Stomach (tissue), 4 donors: ENCODE data around the gene NXPH2.

ENCODE experiments used
- POLR2A ChIP-seq, 4 donors: fragments of 450-650 bp; IDR thresholded peaks; one replicate each; pipeline ENCODE4 v1.6.1; 2016; ENCODE audit warnings: antibody characterized with exemption in 4 of 4, control low read depth in 2 of 4, mild to moderate bottlenecking in 1 of 4, moderate library complexity in 1 of 4
- TF ChIP-seq, protein P1 (sequence below), 7 experiments: fragments of 450-650 bp in 4 of 7; fragments of 200-600 bp in 3 of 7; sonication (generic) in 3 of 7; IDR thresholded peaks; one replicate each; pipeline ENCODE4 v1.5.1; 2016 to 2019; ENCODE audit warnings: antibody characterized with exemption in 7 of 7, control low read depth in 2 of 7, mild to moderate bottlenecking in 1 of 7

DNA sequence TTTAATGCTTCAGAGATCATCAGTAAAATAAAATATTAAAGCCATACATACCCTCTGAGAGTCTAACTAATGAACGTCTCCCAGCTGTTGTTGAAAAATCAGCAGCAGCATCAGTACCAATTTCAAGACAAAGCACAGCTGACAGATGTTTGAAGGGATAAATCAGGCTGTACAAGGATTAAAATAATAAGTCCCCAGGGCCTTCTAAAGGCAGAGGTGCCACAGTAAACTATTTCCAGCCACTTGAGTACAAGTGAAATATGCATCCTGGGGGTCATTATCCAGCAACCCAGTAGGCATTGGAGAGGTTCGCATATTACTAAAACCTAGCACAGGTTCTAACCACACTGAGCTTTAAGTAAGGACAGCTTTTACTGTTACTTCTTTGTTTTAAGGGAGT lies 76.9 kb downstream of the NXPH2 start:
- TF ChIP-seq, protein P1, sequence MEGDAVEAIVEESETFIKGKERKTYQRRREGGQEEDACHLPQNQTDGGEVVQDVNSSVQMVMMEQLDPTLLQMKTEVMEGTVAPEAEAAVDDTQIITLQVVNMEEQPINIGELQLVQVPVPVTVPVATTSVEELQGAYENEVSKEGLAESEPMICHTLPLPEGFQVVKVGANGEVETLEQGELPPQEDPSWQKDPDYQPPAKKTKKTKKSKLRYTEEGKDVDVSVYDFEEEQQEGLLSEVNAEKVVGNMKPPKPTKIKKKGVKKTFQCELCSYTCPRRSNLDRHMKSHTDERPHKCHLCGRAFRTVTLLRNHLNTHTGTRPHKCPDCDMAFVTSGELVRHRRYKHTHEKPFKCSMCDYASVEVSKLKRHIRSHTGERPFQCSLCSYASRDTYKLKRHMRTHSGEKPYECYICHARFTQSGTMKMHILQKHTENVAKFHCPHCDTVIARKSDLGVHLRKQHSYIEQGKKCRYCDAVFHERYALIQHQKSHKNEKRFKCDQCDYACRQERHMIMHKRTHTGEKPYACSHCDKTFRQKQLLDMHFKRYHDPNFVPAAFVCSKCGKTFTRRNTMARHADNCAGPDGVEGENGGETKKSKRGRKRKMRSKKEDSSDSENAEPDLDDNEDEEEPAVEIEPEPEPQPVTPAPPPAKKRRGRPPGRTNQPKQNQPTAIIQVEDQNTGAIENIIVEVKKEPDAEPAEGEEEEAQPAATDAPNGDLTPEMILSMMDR (IDR thresholded peaks at IDR 0.05): no peak
- TF ChIP-seq POLR2A (IDR thresholded peaks at IDR 0.05): no peak
